HG03520 (cell line): Measurements from ENCODE around the gene LAMA3.

Experiments used
- ATAC-seq: cut with Tn5 transposase; IDR thresholded peaks from one replicate; pipeline ENCODE4 v1.9.1; 2021; ENCODE audit warnings: mild to moderate bottlenecking, moderate library complexity; ENCODE audit not compliant: unreplicated experiment

Gene LAMA3

DNA sequence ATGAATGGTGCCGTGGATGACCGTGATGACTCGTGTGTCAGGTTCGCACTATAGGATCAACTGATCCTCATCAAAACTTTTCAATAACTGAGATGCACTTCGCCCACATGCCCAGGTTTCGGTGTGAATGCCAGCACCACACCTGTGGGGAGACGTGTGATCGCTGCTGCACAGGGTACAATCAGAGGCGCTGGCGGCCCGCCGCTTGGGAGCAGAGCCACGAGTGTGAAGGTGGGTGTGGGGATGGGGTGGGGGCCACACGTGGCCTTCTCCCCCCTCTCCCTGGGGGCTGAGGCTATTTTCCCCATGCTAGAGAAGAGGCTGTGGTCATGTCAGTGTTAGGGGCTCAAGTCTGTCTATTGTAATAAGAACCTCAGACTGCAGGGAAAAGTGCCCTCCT, 69.0 kb downstream of the LAMA3 start:
- ATAC-seq, result no peak

DNA sequence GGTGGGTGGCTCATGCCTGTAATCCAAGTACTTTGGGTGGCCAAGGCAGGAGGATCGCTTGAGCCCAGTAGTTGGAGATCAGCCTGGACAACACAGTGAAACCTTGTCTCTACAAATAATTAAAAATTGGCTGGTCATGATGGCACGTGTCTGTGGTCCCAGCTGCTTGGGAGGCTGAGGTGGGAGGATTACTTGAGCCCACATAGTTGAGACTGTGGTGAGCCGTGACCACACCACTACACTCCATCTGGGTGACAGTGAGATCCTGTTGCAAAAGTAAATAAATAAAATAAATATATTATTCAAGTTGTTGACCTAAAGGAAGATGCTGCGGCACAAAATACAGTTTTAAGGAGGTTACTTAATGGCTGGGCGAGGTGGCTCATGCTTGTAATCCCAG, 72.7 kb downstream of the LAMA3 start:
- no peak for ATAC-seq

DNA sequence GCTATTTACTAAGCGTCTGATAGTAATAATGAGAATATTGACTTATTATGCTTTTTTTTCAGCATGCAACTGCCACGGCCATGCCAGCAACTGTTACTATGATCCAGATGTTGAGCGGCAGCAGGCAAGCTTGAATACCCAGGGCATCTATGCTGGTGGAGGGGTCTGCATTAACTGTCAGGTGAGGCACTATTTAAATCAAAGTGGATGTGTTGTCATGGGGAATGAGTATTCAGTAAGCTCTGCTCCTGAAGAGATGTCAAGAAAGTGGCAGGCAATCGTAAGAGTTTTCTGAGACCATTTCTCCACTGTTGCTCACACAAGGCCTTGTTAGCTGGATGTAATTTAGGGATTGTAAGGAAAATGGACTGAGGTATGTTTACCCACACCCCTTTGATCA, 74.1 kb downstream of the LAMA3 start:
- no peak for ATAC-seq

DNA sequence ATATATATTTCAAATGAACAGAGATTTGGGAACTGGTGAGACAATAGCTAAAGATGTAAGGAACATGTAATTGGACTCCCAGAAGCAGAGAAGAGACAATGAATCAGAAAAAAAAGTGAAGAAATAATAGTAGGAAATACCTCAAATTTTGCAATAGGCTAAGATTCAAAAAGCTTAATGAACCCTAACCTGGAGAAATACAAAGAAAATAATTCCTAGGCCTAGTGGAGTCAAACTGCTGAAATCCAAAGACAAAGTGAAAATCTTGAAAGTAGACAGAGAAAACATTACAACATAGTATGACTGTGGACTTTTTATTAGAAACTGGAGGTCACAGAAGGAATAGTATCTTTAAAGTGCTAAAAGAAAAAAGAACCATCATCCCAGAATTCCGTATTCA, 76.7 kb downstream of the LAMA3 start:
- ATAC-seq, result no peak

DNA sequence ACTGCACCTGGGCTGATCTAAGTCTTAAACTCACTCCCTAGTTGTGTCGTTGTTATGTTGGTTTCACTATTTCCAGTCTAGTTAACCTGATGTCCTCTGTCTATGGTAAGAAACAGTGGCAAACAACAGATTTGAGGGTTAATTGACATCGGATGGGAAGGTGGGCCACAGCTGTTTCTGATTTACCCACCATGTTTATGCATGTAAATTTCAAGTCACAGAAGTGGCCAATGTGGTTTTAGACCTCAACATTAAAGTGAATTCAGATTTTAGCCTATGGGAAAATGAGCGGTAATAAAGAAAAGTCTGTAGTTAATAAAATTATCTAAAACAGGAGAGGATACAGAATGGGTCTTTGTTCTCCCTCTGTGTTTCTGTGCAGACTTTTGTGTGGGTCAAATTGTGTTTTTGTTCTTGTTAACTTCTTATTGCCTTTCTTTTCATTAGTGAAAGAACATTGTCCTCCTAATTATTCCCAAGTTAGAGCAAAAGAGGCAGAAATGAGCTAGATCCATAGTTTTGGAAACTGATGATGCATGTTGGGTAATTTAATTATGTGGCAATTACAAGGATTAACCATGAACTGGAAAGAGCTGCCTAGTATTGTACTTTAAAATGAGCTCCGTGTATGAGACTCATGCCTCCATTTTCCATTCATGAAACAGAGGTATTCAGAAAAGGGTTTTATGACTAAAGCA, 83.2 kb downstream of the LAMA3 start:
- ATAC-seq, result no peak

DNA sequence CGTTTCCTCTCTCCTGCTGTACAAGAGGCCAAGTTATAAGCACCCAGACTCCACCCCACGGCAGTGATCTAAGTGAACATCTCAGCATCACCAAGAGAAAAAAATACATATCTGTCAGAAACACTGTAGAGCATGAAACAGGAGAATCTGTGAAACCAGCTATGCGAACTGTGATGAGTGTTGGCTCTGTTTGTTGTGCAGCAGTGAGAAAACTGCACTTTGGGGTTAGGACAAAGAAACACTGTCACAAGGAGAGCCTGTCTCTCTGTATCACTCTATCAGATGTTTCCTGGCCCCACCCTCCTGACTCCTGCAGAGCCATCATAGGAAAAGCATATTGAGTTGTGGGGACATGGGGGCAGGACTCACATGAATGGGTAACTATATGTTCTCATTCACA, 87.1 kb downstream of the LAMA3 start:
- no peak for ATAC-seq

DNA sequence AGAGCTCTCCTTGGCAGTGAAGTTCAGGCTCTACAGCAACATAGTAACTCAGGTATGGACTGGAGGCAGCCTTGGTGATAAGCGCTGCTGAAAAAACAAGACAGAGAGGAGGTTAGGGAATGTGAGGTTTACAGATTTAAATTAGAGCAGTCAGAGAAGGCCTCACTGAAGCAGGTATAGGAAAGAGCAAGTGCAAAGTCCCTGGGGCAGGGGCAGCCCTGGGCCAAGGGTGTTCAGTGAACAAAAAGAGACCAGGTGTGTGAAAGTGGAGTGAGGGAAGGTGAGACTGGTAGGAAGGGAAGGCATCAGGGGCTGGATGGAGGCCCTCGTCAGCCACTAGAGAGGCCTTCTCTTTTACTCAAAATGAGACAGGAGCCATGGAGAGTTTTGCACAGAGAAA, 89.6 kb downstream of the LAMA3 start:
- no peak for ATAC-seq

DNA sequence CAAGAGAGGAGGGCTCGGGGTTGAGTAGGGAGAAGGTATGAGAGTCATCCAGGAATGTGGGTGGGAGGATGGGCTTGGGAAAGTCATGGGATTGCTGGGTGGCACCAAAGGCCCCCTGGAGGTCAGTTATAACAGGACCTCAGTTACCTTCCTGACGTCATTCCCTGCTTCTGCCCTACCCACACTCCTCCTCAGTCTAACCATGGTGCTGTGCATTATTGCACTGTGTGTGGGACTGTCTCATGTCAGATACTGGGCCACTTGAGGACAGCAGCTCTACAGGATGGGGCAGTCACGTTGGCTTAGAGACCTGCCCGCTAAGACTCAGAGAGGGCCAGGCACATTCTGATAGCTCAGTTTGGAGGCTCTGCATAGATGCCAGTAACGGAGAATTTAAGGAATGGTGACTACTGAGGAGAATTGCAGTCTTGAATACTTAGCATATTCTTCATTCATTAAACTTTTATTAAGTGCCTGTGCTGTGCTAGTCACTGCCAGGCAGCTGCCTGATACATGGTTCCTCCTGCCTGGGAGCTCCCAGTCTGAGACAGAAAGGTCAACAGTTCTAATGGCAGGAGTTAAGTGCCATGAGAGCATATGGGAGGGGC, 90.5 kb downstream of the LAMA3 start:
- ATAC-seq, result no peak

DNA sequence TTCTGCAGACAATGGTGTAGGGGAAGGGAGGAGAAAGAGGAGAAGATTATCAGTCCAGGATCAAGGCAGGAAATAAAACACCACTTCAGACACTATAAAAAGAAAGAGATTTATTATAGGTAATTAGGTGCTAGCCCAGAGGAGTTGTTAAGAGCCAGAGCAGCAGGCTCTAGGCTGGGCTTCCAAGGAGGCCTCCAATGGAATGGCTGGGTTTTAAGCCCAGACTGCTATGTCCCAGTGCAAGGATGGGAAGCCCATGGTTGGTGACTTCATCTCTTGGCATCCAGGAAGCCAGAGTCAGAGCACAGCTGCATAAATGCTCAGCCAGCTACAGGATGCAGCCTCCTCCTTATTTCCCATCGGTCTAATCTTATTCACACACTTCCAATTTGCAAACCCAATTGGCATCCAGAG, 95.6 kb downstream of the LAMA3 start:
- ATAC-seq, result no peak

DNA sequence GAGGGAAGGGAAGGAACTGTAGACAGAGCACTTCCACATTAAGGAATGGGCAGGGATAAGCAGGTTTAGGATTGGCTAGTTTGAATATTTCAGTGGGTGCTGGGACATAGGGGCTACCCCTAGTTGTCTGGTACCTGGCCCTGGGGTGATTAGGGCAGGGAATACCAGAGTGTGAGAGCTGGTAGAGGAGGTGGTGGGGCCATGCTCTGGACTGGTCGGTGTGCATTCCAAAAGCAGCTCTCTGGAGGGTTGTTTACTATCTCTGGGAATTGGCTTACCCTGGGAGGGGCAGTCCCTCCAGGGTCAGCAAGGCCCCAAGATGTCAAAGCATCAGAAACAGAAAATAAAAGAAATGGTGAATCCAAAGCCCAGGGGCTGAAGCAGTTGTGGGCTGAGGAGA, 103.8 kb downstream of the LAMA3 start:
- ATAC-seq, result no peak

DNA sequence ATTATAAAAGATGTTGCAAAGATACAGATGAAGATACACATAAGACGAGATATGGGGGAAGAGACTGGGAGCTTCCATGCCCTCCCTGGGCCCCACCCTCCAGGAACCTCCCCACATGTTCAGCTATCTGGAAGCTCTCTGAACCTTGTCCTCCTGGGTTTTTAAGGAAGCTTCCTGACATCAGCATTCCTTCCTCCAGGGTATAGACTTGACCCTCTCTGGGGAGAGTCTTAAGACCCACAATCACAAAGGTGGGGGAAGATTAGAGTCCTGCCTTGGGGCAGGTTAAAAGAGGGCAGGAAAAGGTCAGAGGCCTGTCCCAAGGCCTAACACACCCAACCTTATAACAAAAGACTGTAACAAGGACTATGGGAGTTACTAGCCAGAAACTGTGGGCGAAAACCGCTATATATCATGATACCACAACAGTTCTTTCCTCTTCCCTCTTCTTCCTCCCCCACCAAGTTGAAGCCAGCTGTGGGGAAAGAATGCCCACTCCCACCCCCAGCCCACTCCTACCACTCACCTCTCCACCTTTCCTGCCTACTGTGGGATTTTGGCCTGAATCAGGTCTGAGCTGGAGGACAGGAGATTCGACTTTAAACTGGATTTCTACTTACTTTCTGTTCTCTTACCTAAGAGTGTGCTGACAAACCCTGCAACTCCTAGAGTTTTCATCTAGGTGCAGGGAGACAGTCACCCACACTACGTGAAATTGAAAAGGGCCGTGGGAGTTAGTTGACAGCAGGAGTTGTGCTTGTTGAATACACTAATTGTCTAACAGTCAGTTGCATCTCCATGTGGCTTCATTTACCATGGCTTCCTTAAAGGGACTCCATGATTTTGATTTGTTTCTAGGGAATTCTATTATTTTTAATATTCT, 105.0 kb downstream of the LAMA3 start:
- no peak for ATAC-seq

DNA sequence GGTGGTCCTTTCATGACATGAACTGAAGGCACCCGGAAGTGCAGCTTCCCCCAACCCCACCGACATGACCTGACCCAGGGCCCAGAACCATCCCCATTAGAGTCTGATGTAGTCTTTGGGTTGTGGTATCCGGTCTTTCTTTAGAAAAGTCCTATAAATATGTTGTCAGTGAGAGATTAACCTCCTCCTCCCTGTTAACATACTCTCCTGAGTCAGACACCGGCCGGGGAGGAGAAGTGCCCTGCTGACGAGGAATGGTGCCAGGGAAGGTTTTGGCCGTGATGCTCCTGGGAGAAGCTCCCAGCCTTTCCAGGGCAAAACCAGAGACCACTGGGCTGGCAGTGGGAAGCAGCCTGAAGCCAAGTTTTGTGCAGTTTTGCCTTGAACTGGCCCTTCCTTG, 109.0 kb downstream of the LAMA3 start:
- ATAC-seq, result no peak

DNA sequence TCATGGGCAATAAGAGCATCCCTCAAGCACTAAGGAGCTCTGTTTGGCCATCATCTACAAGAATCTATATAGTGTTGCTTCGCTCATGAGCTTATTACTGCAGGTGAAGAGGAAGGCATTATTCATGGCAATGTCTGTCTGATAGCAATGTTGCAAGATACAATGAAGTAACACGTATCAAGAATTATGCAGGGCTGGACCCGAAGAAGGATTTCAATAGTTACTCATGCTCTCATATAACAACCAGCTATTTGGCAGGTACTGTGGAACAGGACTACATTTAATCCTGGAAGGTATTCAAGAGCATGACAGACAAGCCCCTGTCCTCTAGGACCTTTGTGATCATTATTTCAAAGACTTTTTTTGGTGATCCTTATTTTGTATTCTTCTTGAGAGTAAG, 109.6 kb downstream of the LAMA3 start:
- ATAC-seq, result no peak

DNA sequence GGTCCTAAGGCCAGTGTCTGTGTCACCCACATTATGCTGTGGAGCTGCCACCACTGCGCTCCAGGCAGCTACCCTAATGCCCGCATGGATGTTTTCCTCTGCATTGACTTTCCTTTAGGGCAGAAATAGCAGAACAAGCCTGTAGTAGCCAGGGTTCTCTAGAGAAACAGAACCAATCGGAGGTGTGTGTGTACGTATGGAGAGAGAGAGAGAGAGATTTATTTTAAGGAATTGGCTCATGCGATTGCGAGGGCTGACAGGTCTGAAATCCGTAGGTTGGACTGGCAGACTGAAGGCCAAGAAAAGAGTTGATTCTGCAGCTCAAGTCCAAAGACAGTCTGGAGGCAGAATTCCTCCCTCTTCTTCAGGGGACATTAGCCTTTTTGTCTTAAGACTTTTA, 110.3 kb downstream of the LAMA3 start:
- no peak for ATAC-seq

DNA sequence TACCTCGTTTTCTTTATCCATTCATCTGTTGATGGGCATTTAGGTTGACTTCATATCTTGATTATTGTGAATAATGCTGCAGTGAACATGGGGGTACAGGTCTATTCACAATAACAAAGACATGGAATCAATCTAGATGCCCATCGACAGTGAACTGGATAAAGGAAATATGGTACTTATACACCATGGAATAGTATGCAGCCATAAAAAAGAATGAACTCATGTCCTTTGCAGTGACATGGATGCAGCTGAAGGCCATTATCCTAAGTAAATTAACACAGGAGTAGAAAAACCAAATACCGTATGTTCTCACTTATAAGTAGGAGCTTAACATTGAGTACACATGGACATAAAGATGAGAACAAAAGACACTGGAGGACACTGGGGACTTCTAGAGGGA, 111.6 kb downstream of the LAMA3 start:
- no peak for ATAC-seq

DNA sequence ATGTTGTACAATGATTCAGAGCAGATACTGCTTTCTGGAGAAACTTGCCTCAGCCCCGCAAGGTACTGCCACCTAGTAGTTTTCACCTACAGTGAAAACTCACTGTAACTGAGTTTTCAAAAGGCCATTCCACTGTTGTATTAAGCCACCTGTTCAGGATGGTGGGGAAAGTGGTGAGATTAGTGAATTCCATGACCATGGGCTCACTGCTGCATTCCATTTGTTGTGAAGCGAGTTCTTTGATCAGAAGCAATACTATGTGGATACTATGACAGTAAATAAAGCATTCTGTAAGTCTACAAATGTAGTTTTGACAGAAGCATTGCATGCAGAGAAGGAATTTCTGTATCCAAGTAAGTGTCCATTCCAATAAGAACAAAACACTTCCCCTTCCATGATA, 113.6 kb downstream of the LAMA3 start:
- ATAC-seq, result no peak

DNA sequence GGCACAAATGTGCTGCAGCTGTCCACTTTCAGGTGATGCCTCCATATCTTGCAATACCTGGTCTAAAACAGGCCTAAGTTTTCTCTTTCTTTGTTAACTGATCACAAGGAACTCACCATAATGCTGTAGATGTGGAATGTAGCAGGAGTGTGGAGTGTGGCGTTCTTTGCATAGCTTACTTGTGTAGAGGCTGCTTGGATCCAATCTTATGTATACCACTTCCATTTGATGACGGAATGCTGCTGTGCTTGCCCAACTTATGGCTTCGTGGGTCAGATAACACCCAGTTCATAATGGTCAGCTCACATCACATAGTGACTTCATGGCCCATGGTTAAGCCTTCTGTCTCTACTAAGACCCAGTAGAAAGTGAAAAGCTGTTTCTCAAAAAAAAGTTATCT, 114.5 kb downstream of the LAMA3 start:
- ATAC-seq, result no peak

DNA sequence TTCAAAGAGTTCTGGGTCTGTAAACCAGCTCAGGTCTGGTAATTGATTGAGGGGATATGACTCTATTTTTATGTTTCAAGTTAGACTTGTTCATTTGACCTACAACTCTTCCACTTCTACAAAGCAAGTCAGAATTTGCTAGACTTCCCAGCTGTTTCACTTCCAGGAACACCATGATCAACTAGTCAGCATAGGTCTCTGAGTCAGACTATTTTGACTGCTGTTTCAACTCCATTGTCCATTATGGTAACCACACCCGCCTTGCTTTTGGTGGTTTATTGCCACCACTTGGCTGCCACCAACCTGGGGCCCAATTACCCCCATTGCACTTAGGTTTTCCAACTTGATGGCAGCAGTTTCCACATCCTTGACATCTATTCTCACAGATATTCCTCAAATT, 116.6 kb downstream of the LAMA3 start:
- ATAC-seq, result no peak

DNA sequence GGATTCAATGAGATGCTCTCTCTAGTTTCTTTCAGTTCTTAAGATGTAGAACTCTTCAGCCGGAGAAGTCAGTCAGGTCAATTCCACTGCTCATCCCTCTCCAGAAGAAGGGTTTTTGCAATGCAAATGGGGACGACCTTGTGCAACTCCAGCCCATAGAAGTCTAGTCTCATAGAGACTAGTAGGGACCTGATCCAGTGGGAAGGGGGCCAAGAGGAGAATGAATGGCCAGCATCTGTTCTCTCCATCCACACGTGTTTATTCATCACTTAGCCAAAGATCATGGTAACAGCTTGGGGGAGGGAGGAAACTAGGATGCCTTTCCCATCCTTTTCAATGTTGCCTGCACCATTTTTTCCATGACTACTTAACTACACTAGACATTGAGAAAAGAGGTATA, 120.2 kb downstream of the LAMA3 start:
- ATAC-seq, result no peak

DNA sequence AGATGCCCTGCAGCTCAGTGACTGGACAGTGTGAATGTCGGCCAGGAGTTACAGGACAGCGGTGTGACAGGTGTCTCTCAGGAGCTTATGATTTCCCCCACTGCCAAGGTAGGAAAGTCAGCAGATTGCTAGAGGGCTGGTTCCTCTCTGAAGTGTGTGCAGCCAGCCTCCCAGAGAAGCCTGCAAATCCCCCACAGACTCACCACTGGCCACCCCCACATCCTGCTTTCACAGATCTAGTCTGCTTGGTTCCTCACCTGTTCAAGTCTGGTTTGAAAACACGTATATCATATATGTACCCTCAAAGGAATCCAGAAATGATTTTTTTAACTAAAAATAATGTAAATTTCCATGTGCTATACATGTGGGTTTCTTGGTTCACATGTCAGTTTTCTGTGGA, 121.1 kb downstream of the LAMA3 start:
- ATAC-seq, result no peak

DNA sequence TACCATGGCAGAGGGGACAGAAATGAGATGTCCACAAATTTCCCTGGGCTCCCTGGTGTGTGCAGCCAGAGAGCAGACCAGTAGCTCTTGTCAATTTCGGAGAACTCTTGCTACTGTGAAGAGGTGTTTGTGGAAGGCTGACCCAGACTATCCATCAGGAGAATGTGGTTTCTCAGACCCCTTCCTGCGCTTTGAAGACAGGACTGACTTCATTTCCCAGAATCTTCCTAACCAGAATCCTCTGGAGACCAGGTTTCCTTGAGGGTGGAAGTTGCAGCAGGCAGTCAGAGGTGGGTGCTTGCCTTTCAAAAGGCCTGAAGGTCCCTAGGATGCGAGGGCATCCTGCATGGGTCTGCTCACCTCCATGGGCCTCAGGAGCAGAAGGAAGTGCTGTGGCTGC, 121.9 kb downstream of the LAMA3 start:
- no peak for ATAC-seq
